ENCODE measurements around the gene PFN3. TPM values are rescaled to one million over a fixed set of nuclear protein-coding genes. Genes with fewer than 3 reads are reported as not detected.

Gene PFN3
- total and polyA plus RNA-seq, 2 experiments from 2014 or later = 1.9 to 2.0 TPM

GRCh38 chr5:177404641-177405179 lies 4.2 kb upstream of the PFN3 start:
- peak overlapping the region; percentile 57 for H3K4me3 Mint-ChIP-seq
- no peaks in the 10 kb centered on the region for H3K79me2 ChIP-seq (replicated peaks; ENCODE audit: insufficient read depth)
- no peaks in the 10 kb centered on the region for H3K36me3 ChIP-seq (ENCODE audit: insufficient read depth)
- DNase-seq (ENCODE audit: low spot score) = no peak
- no peak overlapping the region for H3K27ac ChIP-seq (ENCODE audit: low read depth)
- peaks cover 3% of the 10 kb centered on the region; the same call in 1 of the 2 replicates for H3K9me2 ChIP-seq (ENCODE audit: insufficient read depth)
- no peak for ATAC-seq
- no peak overlapping the region for H3K27ac Mint-ChIP-seq
- H4K20me1 ChIP-seq (replicated peaks; ENCODE audit: insufficient read depth) = no peaks in the 10 kb centered on the region
- peak overlapping the region; percentile 99 for H2AFZ ChIP-seq
- H3K36me3 Mint-ChIP-seq (ENCODE audit: low read depth) = no peaks in the 10 kb centered on the region
- peak overlapping the region; percentile 90 for H3K4me2 ChIP-seq
- peak overlapping the region; percentile 71 for H3K4me3 ChIP-seq
- H3K4me1 ChIP-seq (ENCODE audit: insufficient read depth) = peaks cover 6% of the 10 kb centered on the region; the same call in 1 of the 2 replicates
- peaks cover 84% of the 10 kb centered on the region for H3K27me3 ChIP-seq (ENCODE audit: insufficient read depth)
- H3K27me3 Mint-ChIP-seq (ENCODE audit: insufficient read depth, low read depth, poor library complexity) = peaks cover 64% of the 10 kb centered on the region
- no peak for TF ChIP-seq CREB1 (CRISPR knock-in tag; IDR thresholded peaks at IDR 0.05; ENCODE audit: low read depth)
- no peak for TF ChIP-seq ZNF114 (CRISPR knock-in tag; IDR thresholded peaks at IDR 0.05)
- no peak for TF ChIP-seq ZNF331 (CRISPR knock-in tag; IDR thresholded peaks at IDR 0.05; ENCODE audit: low read depth)
- TF ChIP-seq ZNF462 (CRISPR knock-in tag; IDR thresholded peaks at IDR 0.05) = no peak
- TF ChIP-seq EZH2 (IDR thresholded peaks at IDR 0.05; ENCODE audit: low read depth, unreplicated experiment) = no peak
- no peak for TF ChIP-seq JUNB (IDR thresholded peaks at IDR 0.05; ENCODE audit: unreplicated experiment)
- no peak for TF ChIP-seq CTCF (conservative IDR thresholded peaks at IDR 0.05; ENCODE audit: low read depth in 2 of 2)
- no peak for TF ChIP-seq REST (IDR thresholded peaks at IDR 0.05; ENCODE audit: unreplicated experiment)
- TF ChIP-seq ETS1 (IDR thresholded peaks at IDR 0.05) = no peak
- no peak for TF ChIP-seq POLR2AphosphoS5 (IDR thresholded peaks at IDR 0.05; ENCODE audit: low read depth)
- no peak for TF ChIP-seq STAT1 (IDR thresholded peaks at IDR 0.05; ENCODE audit: unreplicated experiment)
- no peak for TF ChIP-seq EZH2phosphoT487 (IDR thresholded peaks at IDR 0.05; ENCODE audit: unreplicated experiment)
- H3K4me1 Mint-ChIP-seq = peaks cover 12% of the 10 kb centered on the region; the same call in 2 of the 3 replicates
- peaks cover 18% of the 10 kb centered on the region for H3F3A ChIP-seq (replicated peaks; ENCODE audit: low read depth)
- H3K9me3 Mint-ChIP-seq = no peaks in the 10 kb centered on the region

Data from GM23338 (cell line).